ENCODE data around the gene PER3. TPM values are rescaled to one million over a fixed set of nuclear protein-coding genes. Genes with fewer than 3 reads are reported as not detected.

Gene PER3
- total RNA-seq, 4 donors from 2014 or later, result 11.9 to 39.2 (median 24.4) TPM

- TF ChIP-seq CTCF (IDR thresholded peaks at IDR 0.05; ENCODE audit: low read depth), result no peak
Observed at GRCh38 chr1:7778133-7778628, 5.9 kb upstream of the PER3 start.

GRCh38 chr1:7780976-7781375, 3.1 kb upstream of the PER3 start:
- TF ChIP-seq CTCF (IDR thresholded peaks at IDR 0.05; ENCODE audit: low read depth), result no peak

GRCh38 chr1:7781501-7781900, 2.6 kb upstream of the PER3 start:
- no peak for TF ChIP-seq CTCF (IDR thresholded peaks at IDR 0.05; ENCODE audit: low read depth)

GRCh38 chr1:7781923-7782495, 2.1 kb upstream of the PER3 start:
- TF ChIP-seq CTCF (IDR thresholded peaks at IDR 0.05; ENCODE audit: low read depth), result no peak

GRCh38 chr1:7783178-7783711, 846 bp upstream of the PER3 start:
- no peak for TF ChIP-seq CTCF (IDR thresholded peaks at IDR 0.05; ENCODE audit: low read depth)

- TF ChIP-seq CTCF (IDR thresholded peaks at IDR 0.05; ENCODE audit: low read depth), result no peak
Observed at GRCh38 chr1:7784492-7785071, 491 bp downstream of the PER3 start.

- no peak for TF ChIP-seq CTCF (IDR thresholded peaks at IDR 0.05; ENCODE audit: low read depth)
Observed at GRCh38 chr1:7785108-7785507, 1.0 kb downstream of the PER3 start.

All from subcutaneous adipose tissue (tissue), 4 donors.